GM12872 (cell line): Measurements from ENCODE around the gene PWWP2B.

Source experiments
- TF ChIP-seq, protein P1 (sequence below): IDR thresholded peaks from 3 replicates; pipeline ENCODE4 v1.5.1; 2011; ENCODE audit warnings: low read depth, mild to moderate bottlenecking, low read length, moderate library complexity; ENCODE audit not compliant: insufficient read depth

PWWP2B gene

DNA sequence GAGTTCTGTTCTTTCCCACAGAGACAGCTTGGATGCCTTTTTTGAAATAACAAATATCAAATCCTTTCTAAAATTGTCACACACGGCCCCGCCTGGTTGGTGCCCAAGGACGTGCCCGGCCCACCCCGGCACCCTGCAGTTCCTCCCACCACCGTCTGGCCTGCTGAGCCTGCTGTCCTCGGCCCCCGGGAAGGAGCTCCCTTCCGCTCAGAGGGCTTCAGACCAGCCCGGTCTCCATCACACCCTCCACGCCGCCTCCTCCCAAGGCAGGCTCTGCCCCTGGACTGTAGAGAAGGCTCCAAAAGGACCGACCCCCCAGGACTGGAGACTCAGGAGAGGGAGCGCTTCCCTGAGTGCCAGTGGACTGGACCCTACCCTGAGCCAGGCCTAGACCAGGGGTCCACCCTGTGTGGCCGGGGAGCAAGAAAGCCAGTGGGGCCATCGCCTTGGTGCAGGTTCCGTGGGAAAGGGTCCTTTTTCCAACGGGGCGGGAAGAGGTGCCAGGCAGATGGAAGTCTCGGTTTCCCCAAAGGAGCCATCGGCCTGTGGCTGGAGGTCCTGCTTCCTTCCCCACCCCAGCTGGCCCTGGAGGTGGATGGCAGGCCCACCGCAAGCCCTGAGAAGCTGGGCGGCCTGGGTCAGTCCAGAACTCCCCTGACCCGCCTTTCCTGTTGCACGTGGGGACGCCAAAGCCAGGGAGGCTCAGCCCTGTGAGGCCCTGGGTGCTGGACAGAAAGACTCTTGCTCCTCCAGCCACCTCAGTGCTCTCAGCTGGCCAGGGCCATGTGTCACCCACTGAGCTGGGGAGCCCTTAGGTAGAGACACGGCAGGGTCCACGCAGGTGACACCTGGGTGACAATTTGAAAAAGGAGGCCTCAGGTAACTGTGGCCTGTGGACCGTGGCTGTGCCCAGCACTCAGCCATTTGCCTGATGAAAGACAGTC is 69.8 kb downstream of the PWWP2B start:
- TF ChIP-seq, protein P1, sequence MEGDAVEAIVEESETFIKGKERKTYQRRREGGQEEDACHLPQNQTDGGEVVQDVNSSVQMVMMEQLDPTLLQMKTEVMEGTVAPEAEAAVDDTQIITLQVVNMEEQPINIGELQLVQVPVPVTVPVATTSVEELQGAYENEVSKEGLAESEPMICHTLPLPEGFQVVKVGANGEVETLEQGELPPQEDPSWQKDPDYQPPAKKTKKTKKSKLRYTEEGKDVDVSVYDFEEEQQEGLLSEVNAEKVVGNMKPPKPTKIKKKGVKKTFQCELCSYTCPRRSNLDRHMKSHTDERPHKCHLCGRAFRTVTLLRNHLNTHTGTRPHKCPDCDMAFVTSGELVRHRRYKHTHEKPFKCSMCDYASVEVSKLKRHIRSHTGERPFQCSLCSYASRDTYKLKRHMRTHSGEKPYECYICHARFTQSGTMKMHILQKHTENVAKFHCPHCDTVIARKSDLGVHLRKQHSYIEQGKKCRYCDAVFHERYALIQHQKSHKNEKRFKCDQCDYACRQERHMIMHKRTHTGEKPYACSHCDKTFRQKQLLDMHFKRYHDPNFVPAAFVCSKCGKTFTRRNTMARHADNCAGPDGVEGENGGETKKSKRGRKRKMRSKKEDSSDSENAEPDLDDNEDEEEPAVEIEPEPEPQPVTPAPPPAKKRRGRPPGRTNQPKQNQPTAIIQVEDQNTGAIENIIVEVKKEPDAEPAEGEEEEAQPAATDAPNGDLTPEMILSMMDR = no peak
